ENCODE data around the gene DECR2. TPM values are rescaled to one million over a fixed set of nuclear protein-coding genes. Genes with fewer than 3 reads are reported as not detected.

The DECR2 gene
- total RNA-seq, 1 donor from 2014 or later = 17.6 TPM

DNA sequence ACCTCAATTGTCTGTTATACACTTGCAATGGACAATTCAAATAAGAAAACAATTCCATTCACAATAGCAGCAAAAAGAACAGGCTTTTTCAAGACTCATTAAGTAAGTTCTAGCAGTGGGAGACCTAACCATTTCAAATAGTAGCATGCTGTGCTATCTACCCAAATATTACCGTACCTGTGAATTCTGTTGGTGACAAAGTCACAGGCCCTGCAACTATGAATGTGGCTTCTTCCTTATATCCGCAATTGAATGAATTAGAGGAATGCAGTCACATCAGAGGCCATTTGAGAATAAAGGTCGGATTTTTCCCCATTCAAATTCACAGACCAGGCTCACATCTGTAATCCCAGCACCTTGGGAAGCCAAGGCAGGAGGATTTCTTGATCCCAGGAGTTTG lies 5.5 kb upstream of the DECR2 start:
- peaks cover 5% of the 10 kb centered on the region for H3K9me3 Mint-ChIP-seq
- intact Hi-C loops (cut with micrococcal nuclease) = no loop called here
- peak overlapping the region; percentile 81 for H3K4me3 Mint-ChIP-seq
- peaks cover 9% of the 10 kb centered on the region for H3K27me3 Mint-ChIP-seq
- H3K36me3 Mint-ChIP-seq (ENCODE audit: low read depth) = no peaks in the 10 kb centered on the region
- H3K27ac Mint-ChIP-seq = no peak overlapping the region
- DNase-seq = no peak
- peaks cover 21% of the 10 kb centered on the region for H3K4me1 Mint-ChIP-seq

DNA sequence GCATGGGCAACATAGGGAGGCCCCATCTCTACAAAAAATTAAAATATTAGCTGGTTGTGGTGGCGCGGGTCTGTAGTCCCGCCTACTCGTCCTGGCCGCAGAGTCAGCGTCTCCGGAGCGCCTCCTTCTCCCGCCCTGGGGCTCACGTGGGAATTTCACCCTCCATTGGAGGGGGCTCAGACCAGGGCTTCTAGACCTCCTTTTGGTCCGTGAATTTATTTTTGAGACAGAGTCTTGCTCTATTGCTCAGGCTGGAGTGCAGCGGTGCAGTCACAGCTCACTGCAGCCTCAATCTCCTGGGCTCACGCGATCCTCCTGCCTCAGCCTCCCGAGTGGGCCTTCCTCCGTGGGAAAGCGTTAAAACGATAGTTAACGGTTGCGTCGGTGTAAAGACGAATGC lies 5.1 kb upstream of the DECR2 start:
- peak; percentile 62 for DNase-seq
- no peaks in the 10 kb centered on the region for H3K36me3 Mint-ChIP-seq (ENCODE audit: low read depth)
- peaks cover 9% of the 10 kb centered on the region for H3K27me3 Mint-ChIP-seq
- peaks cover 5% of the 10 kb centered on the region for H3K9me3 Mint-ChIP-seq
- peak overlapping the region; percentile 84 for H3K27ac Mint-ChIP-seq
- intact Hi-C loops (cut with micrococcal nuclease) = no loop called here
- H3K4me3 Mint-ChIP-seq = peak overlapping the region; percentile 81
- H3K4me1 Mint-ChIP-seq = peaks cover 21% of the 10 kb centered on the region

DNA sequence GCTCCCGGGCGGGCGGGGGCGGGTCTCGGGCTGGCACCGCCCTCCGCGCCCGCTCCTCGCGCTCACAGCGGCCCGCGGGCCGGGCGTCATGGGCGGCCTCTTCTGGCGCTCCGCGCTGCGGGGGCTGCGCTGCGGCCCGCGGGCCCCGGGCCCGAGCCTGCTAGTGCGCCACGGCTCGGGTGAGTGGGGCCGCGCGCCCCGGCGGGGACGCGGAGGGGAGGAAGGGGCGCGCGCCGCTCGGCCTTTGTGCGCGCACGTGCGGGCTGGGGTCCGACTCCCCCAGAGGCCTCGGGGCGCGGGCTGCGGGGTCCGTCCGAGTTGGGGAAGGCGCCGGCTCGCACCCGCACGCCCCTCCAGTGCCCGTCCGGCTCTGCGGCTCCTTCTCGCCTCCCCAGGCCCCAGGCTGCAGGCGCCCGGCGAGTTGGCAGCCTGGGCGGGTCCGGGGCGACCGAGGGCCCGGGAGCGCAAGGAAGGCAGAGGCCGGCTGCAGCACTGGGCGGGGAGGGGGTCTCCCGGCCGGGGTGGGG lies 4.5 kb upstream of the DECR2 start, which contains the start of gene NME4:
Gene NME4 (plus strand): TSS at position 65 of the 527 bp plus-strand sequence. CDS start 24 bp downstream, at position 89.
- Mint-ChIP-seq H3K27me3 (peaks cover 9% of the 10 kb centered on the region), H3K4me3 (peak within 1 kb of the TSS; percentile 81), H3K4me1 (peaks cover 16% of the 10 kb centered on the region), H3K27ac (peak within 1 kb of the TSS; percentile 84), H3K9me3 (peaks cover under 1% of the 10 kb centered on the region), H3K36me3 (ENCODE audit: low read depth) (no peaks in the 10 kb centered on the region)
- intact Hi-C loops (cut with micrococcal nuclease) = no loop called here
- peak; percentile 80 for DNase-seq

DNA sequence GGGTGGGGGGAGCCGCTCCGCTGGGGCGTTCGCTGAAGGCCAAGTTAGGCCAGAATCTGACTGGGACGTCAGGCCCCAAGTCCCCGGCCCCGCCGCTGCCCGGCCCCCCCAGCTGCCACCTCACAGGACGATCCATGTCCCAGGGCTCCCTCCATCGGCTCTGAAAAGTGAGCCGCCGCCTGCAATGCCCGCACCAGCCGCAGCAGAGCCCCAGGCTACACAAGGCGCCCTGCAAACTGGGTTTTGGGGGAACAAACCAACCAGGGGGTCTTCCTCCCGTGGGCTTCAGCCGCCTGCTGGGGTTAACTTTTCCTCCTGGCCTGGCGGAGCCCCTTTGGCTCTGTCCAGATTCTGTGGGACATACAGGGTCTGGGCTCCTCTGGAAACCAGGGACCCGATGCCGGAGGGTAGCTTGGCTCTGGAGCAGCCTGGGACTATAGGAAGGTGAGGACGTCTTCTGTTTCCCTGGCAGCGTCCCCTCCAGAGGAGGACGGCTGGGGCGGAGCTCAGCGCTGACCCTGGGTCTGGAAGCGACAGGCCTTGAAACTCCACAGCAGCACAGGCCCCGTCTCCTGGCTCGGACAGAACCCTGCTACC lies 3.9 kb upstream of the DECR2 start:
- Mint-ChIP-seq H3K27ac (peak overlapping the region; percentile 76), H3K4me1 (peaks cover 13% of the 10 kb centered on the region), H3K27me3 (peaks cover 9% of the 10 kb centered on the region), H3K4me3 (peak overlapping the region; percentile 65), H3K9me3 (no peaks in the 10 kb centered on the region), H3K36me3 (ENCODE audit: low read depth) (no peaks in the 10 kb centered on the region)
- intact Hi-C loops (cut with micrococcal nuclease) = no loop called here
- DNase-seq = peak; percentile 66

DNA sequence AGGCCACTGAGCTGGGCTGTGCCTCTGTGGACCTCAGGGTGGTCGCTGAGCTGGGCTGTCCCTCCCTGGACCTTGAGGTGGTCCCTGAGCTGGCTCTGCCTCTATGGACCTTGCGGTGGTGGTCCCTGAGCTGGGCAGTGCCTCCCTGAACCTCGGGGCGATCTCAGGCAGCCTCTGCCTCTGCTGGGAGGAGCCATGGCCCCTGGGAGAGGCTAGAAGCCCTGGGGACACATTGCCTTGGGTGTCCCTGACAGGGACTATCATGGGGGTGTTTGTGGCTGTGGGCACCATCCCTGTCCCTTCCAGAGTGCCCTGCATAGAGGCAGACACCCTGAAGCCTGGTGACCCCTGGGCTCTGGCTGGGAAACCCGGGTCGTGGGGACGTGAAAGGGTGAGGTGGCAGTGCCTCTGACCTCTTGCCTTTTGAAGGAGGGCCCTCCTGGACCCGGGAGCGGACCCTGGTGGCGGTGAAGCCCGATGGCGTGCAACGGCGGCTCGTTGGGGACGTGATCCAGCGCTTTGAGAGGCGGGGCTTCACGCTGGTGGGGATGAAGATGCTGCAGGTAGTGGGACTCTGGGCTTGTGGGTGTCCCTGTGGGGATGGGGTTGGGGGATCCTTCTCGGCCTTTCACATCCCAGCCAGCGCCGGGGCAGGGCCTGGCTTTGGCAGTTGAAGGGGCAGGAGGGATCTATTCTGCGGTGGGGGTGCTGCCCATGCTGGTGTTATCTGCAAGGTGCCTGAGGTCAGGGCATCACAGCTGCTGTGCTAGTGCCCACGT lies 2.9 kb upstream of the DECR2 start:
- Mint-ChIP-seq H3K9me3 (no peaks in the 10 kb centered on the region), H3K36me3 (ENCODE audit: low read depth) (no peaks in the 10 kb centered on the region), H3K4me1 (peaks cover 13% of the 10 kb centered on the region), H3K27me3 (peaks cover 9% of the 10 kb centered on the region), H3K27ac (no peak overlapping the region), H3K4me3 (peak overlapping the region; percentile 65)
- intact Hi-C loops (cut with micrococcal nuclease) = no loop called here
- peak; percentile 60 for DNase-seq

DNA sequence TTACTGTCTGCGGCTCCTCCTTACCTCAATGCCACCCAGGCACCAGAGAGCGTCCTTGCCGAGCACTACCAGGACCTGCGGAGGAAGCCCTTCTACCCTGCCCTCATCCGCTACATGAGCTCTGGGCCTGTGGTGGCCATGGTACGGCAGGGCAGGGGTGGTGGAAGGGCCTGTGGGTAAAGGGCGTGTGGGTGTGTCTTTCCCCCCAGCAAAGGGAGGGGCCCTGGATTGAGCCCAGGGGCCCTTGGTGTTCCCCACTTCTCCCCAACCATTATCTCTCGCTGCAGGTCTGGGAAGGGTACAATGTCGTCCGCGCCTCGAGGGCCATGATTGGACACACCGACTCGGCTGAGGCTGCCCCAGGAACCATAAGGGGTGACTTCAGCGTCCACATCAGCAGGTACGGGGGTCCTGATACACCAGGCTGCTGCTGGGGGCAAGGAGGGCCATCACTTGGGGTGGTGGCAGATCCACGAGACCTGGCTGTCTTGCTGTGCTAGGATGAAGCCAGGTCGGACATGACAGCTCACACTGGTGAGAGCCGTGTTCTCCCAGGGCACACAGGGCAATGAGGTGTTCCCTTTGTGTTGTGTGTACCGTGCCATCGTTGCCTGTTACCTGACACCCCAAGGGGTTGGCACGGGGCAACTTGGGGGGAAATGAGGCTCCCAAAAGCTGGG lies 2.2 kb upstream of the DECR2 start:
- Mint-ChIP-seq H3K27ac (no peak overlapping the region), H3K4me3 (peak overlapping the region; percentile 84), H3K4me1 (peaks cover 13% of the 10 kb centered on the region), H3K27me3 (peaks cover 9% of the 10 kb centered on the region), H3K9me3 (no peaks in the 10 kb centered on the region), H3K36me3 (ENCODE audit: low read depth) (no peaks in the 10 kb centered on the region)
- intact Hi-C loops (cut with micrococcal nuclease) = loop anchor here (2.0 kb wide), 1 partner anchor 17 kb away; no protein-coding TSS in a partner anchor
- DNase-seq = peak; percentile 59

DNA sequence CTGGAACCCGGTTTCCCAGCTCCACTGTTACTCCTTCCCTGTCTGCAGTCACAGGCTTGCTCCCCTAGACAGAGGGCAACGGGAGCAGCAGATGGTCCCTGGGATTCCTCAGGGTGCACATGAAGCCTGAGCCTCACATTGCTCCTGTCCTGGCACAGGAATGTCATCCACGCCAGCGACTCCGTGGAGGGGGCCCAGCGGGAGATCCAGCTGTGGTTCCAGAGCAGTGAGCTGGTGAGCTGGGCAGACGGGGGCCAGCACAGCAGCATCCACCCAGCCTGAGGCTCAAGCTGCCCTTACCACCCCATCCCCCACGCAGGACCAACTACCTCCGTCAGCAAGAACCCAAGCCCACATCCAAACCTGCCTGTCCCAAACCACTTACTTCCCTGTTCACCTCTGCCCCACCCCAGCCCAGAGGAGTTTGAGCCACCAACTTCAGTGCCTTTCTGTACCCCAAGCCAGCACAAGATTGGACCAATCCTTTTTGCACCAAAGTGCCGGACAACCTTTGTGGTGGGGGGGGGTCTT lies 1.6 kb upstream of the DECR2 start:
- Mint-ChIP-seq H3K4me1 (peaks cover 13% of the 10 kb centered on the region), H3K27ac (no peak overlapping the region), H3K4me3 (peak overlapping the region; percentile 84), H3K36me3 (ENCODE audit: low read depth) (no peaks in the 10 kb centered on the region), H3K27me3 (peaks cover 9% of the 10 kb centered on the region), H3K9me3 (no peaks in the 10 kb centered on the region)
- peak; percentile 65 for DNase-seq
- intact Hi-C loops (cut with micrococcal nuclease) = loop anchor here (2.0 kb wide), 1 partner anchor 17 kb away; no protein-coding TSS in a partner anchor

DNA sequence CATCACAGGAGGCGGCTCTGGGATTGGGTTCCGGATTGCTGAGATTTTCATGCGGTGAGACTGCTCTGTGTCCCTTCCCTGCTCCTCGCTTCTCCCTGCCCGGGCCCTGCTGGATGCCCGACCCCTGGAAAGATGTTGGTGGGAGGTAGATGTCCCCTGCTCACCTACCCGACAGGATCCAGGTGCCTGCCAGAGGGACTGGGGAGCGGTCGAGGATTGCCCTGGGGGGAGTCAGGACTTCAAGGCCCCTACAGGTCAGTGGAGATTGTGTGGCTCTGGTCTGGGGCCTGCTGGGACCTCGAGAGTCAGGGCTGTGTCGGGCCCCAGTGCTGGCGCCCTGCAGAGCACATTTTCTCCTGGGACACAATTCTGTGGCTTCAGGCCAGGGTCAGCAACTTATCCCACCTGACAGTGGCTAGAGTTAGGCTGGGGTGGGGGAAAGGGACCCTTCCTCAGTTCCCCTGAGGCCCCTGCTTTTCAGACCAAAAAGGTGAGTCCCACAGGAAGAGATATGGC lies 3.3 kb downstream of the DECR2 start:
- DNase-seq = no peak
- intact Hi-C loops (cut with micrococcal nuclease) = no loop called here
- Mint-ChIP-seq H3K27ac (no peak overlapping the region), H3K27me3 (no peaks in the 10 kb centered on the region), H3K4me1 (peaks cover 7% of the 10 kb centered on the region), H3K4me3 (no peak overlapping the region), H3K36me3 (ENCODE audit: low read depth) (no peaks in the 10 kb centered on the region), H3K9me3 (no peaks in the 10 kb centered on the region)

DNA sequence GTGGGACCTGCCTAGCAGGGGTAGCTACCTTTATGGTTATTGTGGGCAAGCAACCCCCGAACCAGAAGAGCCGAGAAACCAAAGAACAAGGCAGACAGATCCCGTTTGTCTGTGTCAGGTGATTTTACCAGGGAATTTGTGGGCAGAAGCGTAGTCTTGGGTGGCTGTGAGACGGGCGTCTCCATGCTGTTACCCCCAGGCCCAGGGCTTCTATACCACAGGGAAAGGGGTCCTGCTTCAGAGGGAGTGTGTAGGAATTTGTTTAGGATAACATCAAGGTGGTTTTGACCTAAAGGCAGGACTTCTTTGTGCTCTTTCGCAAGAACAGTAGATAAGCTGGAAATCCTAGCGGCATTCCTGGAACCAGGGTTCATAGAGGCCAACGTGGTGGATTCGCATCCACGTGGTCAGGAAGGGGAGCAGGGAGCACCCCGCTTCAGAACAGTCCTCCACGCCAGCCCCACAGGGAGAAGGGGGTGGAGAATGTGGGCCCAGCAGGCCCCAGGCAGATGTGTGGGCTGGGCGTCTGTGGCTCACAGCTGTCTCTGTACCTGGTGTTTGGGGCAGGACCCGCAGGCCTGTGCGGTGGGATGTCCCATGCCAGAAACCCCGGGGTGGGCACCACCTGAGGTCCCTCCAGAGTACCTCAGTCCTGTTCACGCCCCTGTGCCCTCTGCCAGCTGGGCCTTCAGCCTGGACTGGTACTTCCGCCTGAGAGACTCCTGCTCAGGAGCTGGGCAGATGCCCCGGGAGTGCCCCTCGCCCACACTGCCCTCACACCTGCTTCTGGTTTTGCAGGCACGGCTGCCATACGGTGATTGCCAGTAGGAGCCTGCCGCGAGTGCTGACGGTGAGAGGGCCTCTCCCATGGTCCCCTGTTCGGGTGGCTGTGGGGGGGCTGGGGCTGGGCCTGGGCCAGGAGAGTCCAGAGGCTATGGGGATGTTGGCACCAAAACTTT lies 4.1 kb downstream of the DECR2 start:
- intact Hi-C loops (cut with micrococcal nuclease) = no loop called here
- Mint-ChIP-seq H3K4me1 (no peaks in the 10 kb centered on the region), H3K27me3 (no peaks in the 10 kb centered on the region), H3K36me3 (ENCODE audit: low read depth) (no peaks in the 10 kb centered on the region), H3K4me3 (no peak overlapping the region), H3K27ac (no peak overlapping the region), H3K9me3 (no peaks in the 10 kb centered on the region)
- DNase-seq = no peak

DNA sequence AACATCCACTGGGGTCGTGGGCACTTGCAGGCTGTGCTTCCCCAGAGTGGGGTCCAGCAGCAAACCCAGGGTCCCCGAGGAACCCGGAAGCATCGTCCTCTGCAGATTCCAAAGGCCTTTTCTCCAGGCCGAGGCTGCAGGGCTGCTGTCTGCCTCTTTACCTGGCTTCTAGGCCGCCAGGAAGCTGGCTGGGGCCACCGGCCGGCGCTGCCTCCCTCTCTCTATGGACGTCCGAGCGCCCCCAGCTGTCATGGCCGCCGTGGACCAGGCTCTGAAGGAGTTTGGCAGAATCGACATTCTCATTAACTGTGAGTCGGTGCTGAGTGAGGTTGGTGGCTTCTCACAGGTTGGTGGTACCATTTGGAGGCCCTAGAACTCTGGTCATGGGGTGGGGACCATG lies 5.6 kb downstream of the DECR2 start:
- H3K9me3 Mint-ChIP-seq = no peaks in the 10 kb centered on the region
- no peak overlapping the region for H3K4me3 Mint-ChIP-seq
- H3K27ac Mint-ChIP-seq = no peak overlapping the region
- H3K36me3 Mint-ChIP-seq (ENCODE audit: low read depth) = no peaks in the 10 kb centered on the region
- no peaks in the 10 kb centered on the region for H3K27me3 Mint-ChIP-seq
- H3K4me1 Mint-ChIP-seq = no peaks in the 10 kb centered on the region
- intact Hi-C loops (cut with micrococcal nuclease) = no loop called here
- no peak for DNase-seq

DNA sequence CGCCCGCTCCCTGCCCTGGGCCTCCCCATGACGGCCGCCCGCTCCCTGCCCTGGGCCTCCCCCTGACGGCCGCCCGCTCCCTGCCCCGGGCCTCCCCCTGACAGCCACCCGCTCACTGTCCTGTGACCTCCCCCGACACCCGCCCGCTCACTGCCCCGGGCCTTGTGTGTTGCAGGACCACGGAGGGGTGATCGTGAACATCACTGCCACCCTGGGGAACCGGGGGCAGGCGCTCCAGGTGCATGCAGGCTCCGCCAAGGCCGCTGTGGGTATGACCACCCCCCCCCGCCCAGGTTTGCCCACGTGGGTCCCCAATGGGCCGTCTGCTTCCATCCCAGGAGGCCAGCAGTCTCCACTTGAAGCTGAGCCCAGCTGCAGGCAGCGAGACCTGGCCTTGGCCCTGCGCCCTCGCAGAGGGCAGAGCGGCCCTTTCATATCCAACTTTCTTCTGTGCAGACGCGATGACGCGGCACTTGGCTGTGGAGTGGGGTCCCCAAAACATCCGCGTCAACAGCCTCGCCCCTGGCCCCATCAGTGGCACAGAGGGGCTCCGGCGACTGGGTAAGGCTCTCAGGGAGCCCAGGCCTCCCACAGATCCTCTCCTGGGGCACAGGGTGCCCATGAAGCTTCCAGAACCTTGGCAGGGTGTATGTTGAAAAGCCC lies 9.0 kb downstream of the DECR2 start:
- no peaks in the 10 kb centered on the region for H3K9me3 Mint-ChIP-seq
- no peak for DNase-seq
- H3K27me3 Mint-ChIP-seq = no peaks in the 10 kb centered on the region
- no peaks in the 10 kb centered on the region for H3K36me3 Mint-ChIP-seq (ENCODE audit: low read depth)
- no peak overlapping the region for H3K4me3 Mint-ChIP-seq
- no peak overlapping the region for H3K27ac Mint-ChIP-seq
- intact Hi-C loops (cut with micrococcal nuclease) = no loop called here
- no peaks in the 10 kb centered on the region for H3K4me1 Mint-ChIP-seq

DNA sequence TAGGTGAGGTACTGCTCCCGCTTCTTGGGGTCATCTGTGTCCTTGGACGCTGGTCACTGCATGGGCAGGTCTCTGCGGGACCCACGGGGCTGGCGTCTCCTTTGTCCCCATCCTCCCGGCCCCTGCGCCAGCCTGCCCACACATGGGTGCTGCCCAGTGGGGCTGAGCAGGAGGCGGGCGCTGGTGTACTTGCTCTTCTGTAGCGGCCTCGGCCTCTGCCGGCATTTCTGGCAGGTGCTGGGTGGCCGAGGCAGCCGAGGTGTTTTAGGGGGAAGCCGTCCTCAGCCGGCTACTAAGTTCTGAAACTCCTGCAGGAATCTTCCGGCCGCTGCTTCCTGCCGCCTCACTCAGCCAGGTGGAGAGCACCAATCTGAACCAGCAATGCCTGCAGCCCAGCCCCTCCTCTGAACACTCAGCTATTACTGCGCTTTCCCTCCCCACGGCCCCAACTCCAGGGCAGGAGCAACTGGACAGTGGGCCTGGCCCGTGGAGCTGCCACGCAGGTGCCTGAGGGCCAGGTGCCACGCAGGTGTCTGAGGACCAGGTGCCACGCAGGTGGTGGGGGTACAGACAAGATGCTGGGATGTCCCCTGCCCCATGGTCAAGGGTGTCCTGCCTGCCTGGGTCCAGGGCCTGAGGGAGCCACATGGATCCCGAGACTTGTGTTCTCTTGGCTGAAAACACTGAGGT lies 10.0 kb downstream of the DECR2 start:
- Mint-ChIP-seq H3K4me1 (no peaks in the 10 kb centered on the region), H3K27me3 (no peaks in the 10 kb centered on the region), H3K9me3 (no peaks in the 10 kb centered on the region), H3K4me3 (no peak overlapping the region), H3K27ac (no peak overlapping the region), H3K36me3 (ENCODE audit: low read depth) (no peaks in the 10 kb centered on the region)
- intact Hi-C loops (cut with micrococcal nuclease) = no loop called here
- no peak for DNase-seq

Measured in activated CD4-positive, alpha-beta T cell treated with anti-CD3 and anti-CD28 coated beads, Interleukin-2, amount 10 ng/mL, durations not matched to agents 24 days and 14 days (primary cell).